Transverse colon (tissue), 3 donors: ENCODE results near the gene LRPAP1.

Experiments
- EP300 ChIP-seq: sonication (generic); formaldehyde crosslinking; IDR thresholded peaks from one replicate; pipeline ENCODE4 v1.6.1; 2017; ENCODE audit warnings: antibody characterized with exemption, low read depth
- TF ChIP-seq, protein P1 (sequence below), 5 experiments: fragments of 200-600 bp in 3 of 5; fragments of 450-650 bp in 2 of 5; sonication (generic) in 3 of 5; IDR thresholded peaks; 1 replicate in 2 of 5; 2 replicates in 3 of 5; pipeline ENCODE4 v1.5.1; 2016 to 2017; ENCODE audit warnings: antibody characterized with exemption in 5 of 5, inconsistent platforms in 3 of 5, mild to moderate bottlenecking in 2 of 5, moderate library complexity in 1 of 5

DNA sequence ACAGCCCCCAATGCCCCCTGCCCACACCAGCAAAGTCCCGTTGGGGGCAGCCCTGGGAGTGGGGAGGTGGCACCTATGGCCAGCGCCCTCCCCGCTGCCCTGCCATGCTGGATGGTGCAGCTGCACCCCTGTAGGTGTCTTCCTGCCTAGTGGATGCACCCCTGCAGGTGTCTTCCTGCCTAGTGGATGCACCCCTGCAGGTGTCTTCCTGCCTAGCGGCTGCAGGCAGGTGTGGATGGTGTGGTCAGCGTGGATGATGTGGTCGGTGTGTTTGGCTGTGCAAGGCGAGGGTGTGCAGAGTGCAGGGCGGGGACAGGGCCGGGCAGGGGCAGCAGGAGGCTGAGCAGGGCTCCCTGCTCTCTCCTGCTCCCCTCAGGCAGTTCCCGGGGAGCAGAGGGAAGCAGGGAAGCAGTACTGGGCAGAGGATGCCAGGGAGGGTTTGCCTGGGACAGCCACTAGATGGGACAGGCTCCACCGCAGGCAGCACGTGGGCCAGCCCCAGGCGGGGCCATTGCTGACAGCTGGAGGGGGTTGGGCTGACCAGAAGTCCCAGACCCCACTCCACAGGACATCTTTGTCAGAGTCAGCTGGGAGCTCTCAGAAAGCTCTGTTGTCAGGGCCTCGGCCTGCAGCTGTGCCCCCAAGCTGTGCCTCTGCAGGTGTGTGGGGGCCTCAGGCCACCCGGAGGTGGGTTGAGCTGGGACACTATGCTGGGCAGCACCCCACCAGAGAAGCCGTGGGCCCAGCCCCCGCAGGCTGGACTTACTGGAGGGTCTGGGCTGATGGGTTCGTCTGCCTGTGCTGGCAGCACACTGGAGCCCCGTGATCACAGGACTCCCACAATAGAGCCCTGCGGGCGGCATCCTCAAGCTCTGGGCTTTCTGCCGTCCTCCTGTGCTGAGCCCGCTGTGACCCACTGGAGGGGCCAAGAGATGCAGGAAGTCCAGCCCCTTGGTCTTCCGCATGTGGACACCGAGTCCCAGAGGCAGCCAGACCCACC lies 45.4 kb downstream of the LRPAP1 start:
- TF ChIP-seq, protein P1, sequence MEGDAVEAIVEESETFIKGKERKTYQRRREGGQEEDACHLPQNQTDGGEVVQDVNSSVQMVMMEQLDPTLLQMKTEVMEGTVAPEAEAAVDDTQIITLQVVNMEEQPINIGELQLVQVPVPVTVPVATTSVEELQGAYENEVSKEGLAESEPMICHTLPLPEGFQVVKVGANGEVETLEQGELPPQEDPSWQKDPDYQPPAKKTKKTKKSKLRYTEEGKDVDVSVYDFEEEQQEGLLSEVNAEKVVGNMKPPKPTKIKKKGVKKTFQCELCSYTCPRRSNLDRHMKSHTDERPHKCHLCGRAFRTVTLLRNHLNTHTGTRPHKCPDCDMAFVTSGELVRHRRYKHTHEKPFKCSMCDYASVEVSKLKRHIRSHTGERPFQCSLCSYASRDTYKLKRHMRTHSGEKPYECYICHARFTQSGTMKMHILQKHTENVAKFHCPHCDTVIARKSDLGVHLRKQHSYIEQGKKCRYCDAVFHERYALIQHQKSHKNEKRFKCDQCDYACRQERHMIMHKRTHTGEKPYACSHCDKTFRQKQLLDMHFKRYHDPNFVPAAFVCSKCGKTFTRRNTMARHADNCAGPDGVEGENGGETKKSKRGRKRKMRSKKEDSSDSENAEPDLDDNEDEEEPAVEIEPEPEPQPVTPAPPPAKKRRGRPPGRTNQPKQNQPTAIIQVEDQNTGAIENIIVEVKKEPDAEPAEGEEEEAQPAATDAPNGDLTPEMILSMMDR (IDR thresholded peaks at IDR 0.05) = no peak
- no peak for TF ChIP-seq EP300
